ENCODE data around the gene HDAC6. TPM values are rescaled to one million over a fixed set of nuclear protein-coding genes. Genes with fewer than 3 reads are reported as not detected.

The HDAC6 gene
- total RNA-seq, 4 donors from 2014 or later = 102 to 156 (median 134) TPM

- no peak for DNase-seq
- Histone ChIP-seq H3K9me3 (no peaks in the 10 kb centered on the region), H3K36me3 (no peaks in the 10 kb centered on the region), H3K4me3 (no peak overlapping the region), H3K4me1 (no peaks in the 10 kb centered on the region), H3K27ac (no peak overlapping the region), H3K27me3 (no peaks in the 10 kb centered on the region)
- TF ChIP-seq CTCF (IDR thresholded peaks at IDR 0.05) = no peak
- TF ChIP-seq POLR2A (IDR thresholded peaks at IDR 0.05) = no peak
Measured at GRCh38 chrX:48798318-48798717, 3.5 kb upstream of the HDAC6 start.

- Histone ChIP-seq H3K4me3 (peak overlapping the region; percentile 54 to 81 (median 69)), H3K27ac (peak overlapping the region; percentile 88 to 94 (median 93)), H3K27me3 (no peaks in the 10 kb centered on the region), H3K36me3 (peaks cover 0 to 6% (median 0%) of the 10 kb centered on the region in 3 donors), H3K9me3 (no peaks in the 10 kb centered on the region), H3K4me1 (no peaks in the 10 kb centered on the region)
- TF ChIP-seq POLR2A (IDR thresholded peaks at IDR 0.05) (no peak), CTCF (IDR thresholded peaks at IDR 0.05) (peak in 1 of 6 experiments; percentile 3)
- no peak for DNase-seq
Measured at GRCh38 chrX:48800574-48801279, 1.1 kb upstream of the HDAC6 start.

GRCh38 chrX:48802089-48802904 is 430 bp downstream of the HDAC6 start:
- TF ChIP-seq CTCF (IDR thresholded peaks at IDR 0.05) = no peak
- peak; percentile 64 to 73 for TF ChIP-seq POLR2A (IDR thresholded peaks at IDR 0.05)
- Histone ChIP-seq H3K27me3 (no peaks in the 10 kb centered on the region), H3K9me3 (no peaks in the 10 kb centered on the region), H3K4me3 (peak overlapping the region; percentile 50 to 73 (median 58)), H3K4me1 (no peaks in the 10 kb centered on the region), H3K36me3 (peaks cover 0 to 6% (median 0%) of the 10 kb centered on the region in 3 donors), H3K27ac (peak overlapping the region; percentile 84 to 99 (median 96))
- peak; percentile 80 to 94 (median 90) for DNase-seq

GRCh38 chrX:48802905-48803200 is 986 bp downstream of the HDAC6 start:
- Histone ChIP-seq H3K27me3 (no peaks in the 10 kb centered on the region), H3K9me3 (no peaks in the 10 kb centered on the region), H3K36me3 (peaks cover 0 to 6% (median 0%) of the 10 kb centered on the region in 3 donors), H3K4me3 (peak overlapping the region; percentile 50 to 73 (median 58)), H3K4me1 (no peaks in the 10 kb centered on the region), H3K27ac (peak overlapping the region; percentile 84 to 99 (median 96))
- TF ChIP-seq CTCF (IDR thresholded peaks at IDR 0.05) (no peak), POLR2A (IDR thresholded peaks at IDR 0.05) (no peak)
- DNase-seq = no peak

- peaks cover 0 to 6% (median 0%) of the 10 kb centered on the region in 3 donors for H3K36me3 ChIP-seq
- TF ChIP-seq CTCF (IDR thresholded peaks at IDR 0.05) (no peak), POLR2A (IDR thresholded peaks at IDR 0.05) (no peak)
- H3K27ac ChIP-seq = no peak overlapping the region
- no peaks in the 10 kb centered on the region for H3K4me1 ChIP-seq
- H3K27me3 ChIP-seq = no peaks in the 10 kb centered on the region
- no peak for DNase-seq
- H3K9me3 ChIP-seq = no peaks in the 10 kb centered on the region
- H3K4me3 ChIP-seq = no peak overlapping the region
Measured at GRCh38 chrX:48806081-48806480, 4.2 kb downstream of the HDAC6 start.

All from Peyer's patch (tissue), 4 donors.